NCI-H2107 (cell line): ENCODE results near the gene TBL1X.

ENCODE experiments used
- DNase-seq: peaks from one replicate; lab custom pipeline; 2025; lab: John Stamatoyannopoulos, UW

Gene TBL1X

DNA sequence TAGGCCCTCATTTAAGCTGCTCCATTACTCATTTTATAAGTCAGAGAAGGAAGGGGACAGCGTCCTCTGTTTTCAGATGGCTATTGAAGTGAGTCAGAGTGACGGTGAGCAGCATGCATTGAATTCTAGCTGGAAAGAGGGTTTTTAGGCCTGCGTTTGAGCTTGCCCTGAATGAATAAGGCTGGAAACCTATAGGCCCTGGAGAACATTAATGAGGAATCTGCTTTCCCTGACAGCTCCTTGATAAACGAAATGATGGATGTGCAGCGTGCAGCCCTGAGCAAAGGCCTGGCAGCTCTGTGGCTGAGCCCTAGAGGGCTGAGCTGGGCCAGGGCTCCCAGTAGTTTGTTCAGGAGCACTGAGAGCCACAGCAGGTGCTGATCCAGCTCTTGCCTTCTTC, 33.4 kb downstream of the TBL1X start:
- no peak for DNase-seq

DNA sequence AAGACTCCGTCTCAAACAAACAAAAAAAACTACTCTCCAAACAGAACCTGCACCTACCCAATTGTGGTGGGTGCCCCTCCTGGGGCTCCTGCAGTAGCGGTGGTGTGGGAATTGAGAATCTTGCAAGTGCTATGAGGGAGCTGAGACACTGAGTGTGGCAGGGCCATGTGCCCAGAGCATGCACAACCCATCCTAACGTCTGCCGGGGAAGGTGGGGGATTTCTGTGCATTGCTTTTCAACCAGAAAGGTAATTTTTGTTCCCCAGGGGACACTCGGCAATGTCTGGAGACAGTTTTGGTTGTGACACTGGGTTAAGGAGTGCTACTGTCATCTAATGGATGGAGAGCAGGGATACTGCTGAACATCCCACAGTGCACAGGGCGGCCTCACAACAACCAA, 35.7 kb downstream of the TBL1X start:
- DNase-seq: no peak

DNA sequence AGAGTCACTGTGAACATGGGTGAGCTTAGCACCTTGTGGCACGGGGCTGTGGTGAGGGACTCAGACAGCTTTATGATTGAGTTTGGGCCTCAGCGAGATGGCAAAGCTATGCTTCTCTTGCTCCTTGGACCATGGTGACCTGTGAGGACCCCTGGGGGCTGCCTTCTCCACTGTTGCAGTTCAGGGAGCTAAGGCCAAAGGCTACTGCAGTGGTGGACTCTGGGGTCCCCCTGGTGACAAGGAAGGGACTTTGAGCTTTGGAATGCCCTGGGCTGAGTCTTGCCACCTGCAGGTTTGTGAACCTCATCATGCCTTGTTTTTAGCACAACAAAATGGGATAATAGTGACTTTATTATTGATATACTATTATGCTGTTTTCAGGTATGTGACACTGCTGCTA, 36.5 kb downstream of the TBL1X start:
- no peak for DNase-seq

DNA sequence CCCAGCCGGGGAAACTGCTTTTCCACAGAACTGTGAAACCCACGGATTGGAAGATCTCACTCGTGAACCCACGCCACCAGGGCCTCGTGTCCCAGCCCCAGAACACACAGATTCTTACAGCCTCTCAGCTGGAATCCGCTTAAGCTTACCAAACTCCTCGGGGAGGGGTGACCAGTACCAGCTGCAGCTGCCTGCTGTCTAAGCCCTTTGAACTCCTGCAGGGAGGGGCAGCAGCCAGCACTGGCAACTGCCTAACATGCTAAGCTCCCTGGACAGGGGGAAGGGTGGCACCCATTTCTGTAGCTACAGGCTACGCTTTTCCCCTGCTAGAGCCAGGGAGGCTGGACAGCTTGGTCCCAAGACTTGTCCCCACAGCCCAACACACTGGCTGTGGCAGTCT, 38.4 kb downstream of the TBL1X start:
- no peak for DNase-seq

DNA sequence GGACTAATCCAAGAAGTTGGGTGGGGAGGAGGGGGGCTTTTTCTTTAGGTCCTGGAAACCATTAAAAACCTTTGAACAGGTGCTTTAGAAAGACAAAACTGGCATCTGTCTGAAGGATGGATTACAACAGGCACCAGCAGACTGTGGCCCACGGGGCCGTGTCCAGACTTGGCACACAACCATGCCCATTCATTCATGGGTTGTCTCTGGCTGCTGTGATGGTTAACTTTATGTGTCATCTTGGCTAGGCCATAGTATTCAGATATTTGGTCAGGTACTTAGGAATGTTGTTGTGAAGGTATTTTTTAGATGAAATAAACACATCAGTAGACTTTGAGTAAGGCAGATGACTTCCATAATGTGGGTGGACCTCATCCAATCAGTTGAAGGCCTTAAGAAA, 45.5 kb downstream of the TBL1X start:
- no peak for DNase-seq

DNA sequence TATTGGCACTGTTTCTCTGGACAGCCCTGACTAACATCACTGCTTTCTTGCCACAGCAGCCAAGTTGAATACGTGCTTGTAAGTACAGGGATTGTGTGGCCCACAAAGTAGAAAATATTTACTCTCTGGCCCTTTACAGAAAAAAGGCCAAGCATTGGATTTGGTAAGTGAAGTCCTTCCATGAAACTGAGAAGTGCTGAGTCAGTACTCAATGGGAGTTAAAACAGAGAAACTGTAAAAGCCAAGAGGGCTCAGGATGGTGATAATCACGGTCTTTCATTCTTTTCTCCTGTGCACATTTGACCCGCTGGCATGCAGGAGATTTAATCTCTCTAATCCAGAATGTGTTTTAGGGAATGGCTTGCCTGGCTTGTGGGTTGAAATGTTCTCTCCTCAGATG, 46.1 kb downstream of the TBL1X start:
- no peak for DNase-seq

DNA sequence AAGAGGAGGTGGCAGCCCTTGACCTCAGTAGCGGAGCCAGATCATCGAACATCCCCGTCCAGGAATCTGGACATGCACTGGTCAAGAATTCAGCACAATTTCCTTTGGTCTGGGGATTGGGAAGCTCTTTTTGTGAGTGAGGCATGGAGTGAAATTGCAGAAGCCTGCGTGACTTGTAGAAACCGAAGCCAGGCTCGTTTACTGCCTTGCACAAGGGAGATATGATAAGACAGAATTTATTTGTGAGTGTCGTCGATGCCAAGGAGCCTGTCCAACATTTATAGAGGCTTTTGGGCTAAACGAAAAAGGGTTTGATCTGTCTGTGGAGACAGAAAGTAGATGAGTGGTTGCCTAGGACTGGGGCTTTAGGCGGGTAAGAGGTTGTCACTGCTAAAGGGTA, 50.6 kb downstream of the TBL1X start:
- no peak for DNase-seq

DNA sequence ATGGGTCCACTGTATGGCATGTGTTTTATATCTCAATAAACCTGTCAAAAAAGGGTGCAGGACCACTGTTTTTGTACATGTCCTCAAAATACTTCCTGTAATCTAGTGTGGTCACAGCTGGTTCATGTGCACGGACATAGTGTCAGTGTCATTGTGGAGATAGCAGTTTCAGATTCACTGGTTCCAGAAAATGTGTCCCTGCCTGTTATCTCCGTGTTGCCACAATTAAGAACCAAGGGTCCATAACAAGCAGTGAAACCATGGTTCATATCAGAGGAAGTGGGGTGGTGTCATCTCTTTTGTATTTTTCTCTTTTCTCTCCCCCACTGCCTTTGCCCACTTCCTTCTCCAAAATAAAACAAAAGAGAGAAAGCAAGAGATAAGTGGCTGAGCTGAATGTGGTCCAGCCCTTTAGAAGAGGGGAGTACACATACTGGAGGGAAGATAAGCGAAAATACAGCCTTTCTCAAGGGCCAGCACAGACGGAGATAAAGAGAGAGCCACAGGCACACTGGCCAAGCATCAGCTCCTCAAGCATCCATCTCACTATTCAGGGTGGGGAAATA, 51.2 kb downstream of the TBL1X start:
- DNase-seq: no peak

DNA sequence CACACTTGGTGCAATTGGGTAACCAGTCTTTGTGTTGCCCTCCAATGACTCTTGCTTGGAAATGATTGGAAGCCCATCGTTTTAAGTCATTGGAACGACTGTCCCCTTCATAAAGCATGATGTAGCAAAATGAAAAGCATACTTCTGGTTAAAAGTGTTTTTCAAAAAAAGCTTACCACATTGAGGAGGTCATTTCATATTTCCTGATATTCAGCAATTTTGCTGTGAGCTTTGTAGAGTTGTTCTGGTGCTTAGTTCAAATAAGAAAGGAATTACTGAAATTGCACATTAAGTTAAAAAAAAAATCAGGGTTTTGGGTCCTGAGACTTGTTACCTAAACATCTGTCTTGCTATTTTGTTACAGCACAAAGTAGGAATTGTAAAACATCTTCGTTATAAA, 51.8 kb downstream of the TBL1X start:
- DNase-seq: no peak

DNA sequence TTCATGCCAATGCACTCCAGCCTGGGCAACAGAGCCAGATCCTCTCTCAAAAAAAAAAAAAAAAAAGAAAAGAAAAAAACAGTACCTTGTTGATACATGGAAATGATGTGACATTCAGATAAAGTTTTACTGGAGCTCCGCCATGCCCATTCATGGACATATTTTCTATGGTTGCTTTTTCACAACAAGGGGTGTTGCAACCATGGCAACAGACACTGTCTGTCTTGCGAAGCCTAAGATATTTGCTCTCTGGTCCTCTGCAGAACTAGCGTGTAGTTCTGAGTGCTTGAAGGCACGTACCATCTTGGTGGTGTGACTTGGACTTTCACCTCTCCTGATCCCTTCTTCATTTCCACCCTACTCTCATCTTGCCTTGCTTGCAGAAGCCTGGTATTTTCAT, 53.2 kb downstream of the TBL1X start:
- no peak for DNase-seq

DNA sequence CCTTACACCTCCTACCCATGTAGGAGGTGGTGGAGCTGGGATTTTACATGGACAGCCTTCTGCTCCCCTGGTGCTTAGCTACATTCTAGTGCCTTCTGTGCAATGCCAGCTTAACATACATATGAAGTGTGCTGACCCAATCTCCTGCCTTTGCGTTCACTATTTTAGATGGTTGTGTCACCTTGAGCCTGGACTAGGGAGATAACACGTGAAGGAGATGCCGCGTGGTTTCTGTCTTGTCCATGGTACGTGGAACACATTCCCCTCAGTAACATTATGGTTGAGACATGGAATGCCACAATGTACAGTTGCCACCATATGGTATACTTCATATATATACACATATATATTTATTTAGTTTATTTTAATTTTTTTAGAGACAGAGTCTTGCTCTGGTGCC, 54.0 kb downstream of the TBL1X start:
- no peak for DNase-seq

DNA sequence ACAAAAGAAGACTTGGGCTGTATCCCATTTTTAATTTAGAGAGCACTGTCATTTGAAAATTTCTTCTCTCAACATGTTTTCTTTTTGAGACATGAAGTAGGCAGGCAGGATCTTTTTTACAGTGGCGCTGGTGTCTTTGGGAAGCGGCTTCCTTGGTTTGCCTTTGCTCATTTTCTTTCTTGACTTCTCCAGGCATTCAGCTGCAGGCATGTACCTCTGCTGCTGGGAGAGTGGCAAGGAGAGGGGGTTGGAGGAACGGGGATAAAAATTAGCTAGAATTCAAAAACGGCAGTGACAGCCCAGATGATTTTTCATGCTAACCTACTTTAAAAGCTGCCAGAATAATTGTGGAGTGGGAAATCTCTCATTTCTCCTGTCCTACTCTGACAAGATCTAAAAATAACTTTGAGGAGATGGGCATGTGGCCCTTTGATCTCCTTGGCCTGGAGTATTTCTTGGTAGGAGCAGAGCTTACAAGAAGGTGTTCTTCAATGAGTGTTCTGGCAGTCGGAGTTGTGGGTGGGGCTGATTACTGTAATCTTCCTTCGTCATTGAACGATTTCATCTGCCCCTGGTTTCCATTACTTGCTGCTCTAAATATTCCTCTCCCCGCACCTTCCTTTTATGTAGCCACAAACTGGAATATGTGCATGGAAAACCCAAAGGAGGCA, 54.8 kb downstream of the TBL1X start:
- DNase-seq: no peak

DNA sequence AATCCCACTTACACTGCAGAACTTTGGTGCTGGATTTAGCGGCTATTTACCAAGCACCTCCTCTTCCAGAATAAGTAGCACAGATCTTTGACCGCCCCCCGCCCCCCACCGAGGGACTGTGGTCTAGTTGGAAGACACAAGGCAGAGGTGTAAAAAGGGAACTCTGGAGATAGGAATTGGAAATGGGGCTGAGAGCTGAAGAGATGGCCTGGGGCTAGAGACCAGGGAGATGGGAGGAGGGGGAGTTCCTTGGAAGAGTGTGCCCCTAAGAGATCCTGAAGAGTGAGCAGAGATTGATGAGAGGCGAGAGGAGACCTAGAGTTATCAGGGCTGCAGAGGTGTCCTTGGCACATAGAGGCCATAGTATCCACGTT, 55.3 kb downstream of the TBL1X start:
- no peak for DNase-seq

DNA sequence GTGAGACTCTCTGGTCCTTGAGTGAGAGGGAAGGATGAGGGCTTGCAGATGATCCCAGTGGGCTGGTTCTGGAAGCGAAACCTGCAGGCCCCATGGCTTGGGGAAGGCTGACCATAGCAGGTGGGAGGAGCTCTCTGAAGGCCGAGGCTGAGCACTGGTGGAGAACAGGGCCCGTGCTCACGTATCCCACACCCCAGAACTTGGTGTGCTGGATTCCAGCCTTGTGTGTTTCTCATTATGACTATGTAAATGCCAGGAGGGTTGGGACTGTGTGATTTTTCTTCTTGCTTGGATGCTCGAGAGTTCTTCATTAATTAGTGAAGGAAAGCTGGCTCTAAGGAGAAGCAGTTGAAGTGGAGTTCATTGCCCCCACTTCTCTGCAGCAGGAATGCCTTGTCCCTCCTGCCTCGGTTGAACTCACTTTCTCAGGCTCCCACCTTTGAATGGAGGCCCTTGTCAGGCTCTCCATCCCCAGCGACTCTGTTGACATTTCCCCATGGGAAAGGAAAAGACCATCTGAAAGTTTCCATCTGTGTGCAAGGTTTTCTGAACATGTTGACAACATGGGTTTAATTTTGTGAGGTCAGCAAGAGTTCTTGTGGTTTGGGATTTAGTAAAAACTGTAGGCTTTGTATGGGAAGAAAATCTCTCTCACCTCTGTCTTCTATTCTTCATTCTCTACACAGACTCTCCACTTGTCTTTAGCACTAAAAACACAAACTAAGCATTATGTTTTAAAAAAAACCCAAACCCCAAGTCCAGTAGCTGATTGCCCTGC, 57.7 kb downstream of the TBL1X start:
- DNase-seq: no peak

DNA sequence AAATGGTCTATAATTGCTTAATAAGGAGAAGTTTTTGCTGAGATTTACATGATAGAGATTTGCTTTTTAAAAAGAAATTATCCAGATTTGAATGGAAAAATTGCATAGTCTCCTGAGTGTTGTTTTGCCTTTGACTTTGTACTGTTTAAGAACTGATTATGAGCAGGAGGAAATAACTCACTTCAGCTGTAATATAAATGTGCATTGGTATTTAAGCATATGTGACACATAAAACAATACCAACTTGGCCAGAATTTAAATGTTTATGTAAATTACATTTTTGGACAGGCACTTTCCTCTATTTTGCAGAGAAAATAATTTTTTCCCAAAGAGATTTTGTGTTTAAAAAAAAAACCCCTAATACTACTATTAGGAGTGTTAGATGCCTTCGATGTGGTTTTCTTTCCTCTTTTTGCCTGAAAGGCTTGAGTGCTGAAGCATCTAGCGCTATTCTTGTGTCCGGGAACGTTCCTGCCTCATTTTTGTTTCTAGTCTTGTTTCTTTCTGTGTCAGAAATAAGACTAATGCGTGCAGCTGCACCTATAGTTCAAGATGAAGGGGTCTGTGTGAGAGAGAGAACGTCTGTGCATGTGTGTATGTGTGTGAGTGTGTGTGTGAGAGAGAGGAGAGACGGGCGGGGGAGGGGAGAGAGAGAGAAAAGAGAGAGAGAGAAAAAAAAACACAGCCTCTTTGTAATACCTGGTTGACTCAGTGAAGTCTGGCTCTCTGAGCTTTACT, 60.8 kb downstream of the TBL1X start:
- no peak for DNase-seq

DNA sequence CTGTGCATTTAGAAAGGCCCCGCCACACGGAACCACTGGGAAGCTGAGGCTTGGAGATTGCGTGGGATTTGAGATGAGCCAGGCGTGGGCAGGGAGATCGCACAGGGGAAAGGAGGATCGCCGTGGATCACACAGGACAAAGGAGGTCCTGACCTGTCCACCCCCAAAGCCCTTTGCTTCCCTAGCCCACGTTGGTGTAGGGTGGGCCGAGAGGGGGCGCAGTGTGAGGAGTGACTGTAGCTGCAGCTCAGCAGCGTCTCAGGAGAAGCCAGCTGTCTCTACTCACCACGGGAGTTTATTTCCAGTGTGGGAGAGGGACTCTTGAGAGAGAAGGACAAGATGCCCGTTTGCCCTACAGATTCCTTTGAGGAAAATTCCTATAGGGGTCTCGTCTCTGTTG, 62.1 kb downstream of the TBL1X start:
- DNase-seq: no peak

DNA sequence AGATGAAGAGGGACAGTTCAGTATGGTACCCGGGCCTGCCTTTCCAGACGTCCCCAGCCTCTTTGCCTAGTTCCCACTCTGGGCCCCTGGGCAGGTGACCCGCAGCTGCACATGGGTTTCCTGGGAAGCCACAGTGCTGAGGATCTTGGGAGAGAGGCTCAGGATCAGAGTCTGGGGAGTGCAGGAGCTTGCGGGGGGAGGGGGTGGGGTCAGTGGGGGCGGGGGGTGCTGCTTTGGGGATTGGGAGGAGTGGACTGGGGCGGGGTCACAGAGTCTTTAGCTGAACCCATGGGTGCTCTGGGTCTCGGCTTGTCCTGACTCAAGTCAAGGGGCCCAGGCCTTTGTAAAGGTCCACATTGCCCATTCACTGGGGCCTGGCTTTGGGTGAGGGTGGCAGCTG, 63.6 kb downstream of the TBL1X start:
- DNase-seq: no peak

DNA sequence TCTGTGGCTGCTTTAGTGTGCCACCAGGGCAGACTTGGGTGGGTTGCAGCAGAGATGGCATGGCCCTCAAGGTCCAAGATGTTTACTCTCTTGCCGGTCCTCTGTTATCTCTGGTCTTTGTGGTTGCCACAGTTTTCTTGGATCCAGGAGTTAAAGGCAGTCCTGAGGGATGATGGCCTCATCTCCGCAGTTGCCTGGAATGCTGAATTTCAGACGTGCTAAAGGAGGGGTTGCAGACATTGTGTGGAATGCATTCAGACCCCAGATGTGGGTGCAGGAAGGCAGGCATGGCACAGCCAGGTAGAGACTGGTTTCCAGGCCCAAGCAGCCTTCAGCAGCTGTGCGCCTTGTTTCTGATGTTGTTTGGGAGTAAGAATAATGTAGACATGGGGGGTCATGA, 64.4 kb downstream of the TBL1X start:
- DNase-seq: no peak

DNA sequence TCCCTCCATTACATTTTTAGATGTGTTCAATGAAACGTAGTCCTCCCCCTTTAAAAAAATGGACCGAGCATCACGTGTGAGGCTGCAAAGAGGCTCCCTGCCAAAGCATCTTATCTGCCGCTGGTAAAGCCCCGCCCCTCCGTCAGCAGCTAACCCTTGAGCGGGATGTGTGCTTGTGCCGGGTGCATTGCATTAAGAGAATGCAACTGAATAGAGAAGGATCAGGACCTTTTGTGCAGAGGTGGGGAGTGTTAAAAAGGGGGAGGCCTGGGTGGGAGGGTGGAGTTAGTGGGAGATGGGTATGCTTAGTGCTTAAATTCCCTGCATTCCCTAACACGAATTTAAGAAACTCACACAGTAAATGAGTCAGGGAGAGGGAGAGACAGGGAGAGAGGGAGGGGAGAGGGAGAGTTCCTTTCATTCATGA, 66.0 kb downstream of the TBL1X start:
- DNase-seq: peak; percentile 72

DNA sequence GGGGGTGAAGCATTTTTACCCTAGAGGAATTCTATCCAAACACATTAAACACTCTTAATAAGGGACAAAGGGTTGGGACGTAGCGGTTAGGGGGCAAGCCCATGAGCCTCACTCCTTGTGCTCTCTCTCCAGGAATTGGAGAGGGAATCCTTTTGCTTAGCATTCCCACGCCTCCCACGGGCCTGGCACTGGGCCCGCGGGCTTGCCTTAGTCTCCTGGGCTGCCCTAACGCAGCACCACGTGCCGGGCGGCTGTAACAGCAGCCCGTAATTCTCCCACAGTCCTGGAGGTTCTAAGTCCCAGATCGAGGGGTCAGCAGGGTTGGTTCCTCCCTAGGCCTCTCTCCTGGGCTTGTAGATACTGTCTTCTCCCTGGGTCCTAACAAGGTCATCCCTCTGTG, 67.5 kb downstream of the TBL1X start:
- no peak for DNase-seq

DNA sequence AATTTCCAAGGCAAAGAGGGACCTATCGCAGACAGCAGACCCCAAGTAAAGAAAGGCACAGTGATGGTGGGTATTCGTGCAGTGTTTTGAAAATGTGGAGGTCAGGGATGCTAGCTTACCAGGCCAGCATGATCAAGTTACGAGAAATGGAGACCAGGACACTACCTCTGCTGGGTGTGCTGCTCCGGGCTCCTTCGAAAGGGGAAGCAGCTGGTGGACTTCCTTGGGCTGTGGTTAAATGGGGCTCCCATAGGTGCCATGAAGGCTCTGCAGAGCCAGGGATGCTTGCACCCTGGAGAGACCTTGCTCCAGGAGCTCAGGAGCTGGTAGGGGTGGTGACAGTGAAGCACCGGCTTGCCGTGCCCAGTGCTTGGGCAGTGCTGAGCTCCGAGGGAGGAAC, 68.8 kb downstream of the TBL1X start:
- DNase-seq: no peak

DNA sequence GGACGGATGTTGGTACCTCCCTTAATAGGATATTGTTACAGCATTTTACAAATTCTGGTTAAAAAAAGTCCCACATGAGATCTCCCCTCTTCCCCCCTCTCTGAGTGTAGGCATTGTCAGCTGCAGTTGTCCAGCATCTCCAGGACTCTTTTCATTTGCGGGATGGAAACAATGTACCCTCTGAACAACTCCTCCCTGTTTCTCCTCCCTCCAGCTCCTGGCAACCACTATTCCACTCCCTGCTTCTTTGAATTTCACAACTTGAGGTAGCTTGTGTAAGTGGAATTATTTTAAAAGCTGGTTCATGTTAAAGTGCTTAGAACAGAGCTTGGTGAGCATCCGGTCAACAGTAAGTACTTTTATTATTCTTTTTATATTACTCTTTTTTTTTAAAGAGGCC, 69.8 kb downstream of the TBL1X start:
- no peak for DNase-seq

DNA sequence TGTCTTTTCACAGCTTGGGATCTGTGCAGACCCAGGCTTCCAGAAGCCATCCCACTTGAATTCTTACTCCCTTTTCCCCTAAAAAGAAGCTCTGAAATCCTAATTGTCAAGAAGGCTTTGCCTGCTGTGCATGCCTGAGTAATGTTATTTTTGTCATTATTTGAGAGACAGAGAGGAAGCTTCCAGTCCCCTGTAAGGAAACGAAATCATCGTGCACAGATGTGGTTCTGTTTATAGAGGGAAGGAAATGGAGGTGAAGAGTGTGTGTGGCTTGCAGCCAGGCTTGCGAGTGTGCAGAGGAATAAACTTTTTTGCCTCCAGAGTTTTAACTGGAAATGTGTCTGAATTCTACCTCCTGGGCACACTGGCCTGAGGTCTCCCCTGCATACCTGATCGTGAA, 70.2 kb downstream of the TBL1X start:
- DNase-seq: no peak
